Activated gamma-delta T cell treated with anti-CD3 and anti-CD28 coated beads, Interleukin-2, amount 50 U/mL, for 16 hours (primary cell): ENCODE measurements around the gene KIR3DL3.
"Not testable (repeated sequence)": the region's sequence is repeated elsewhere in the genome, so short reads cannot be mapped to it uniquely, and the experiment has no call there.

Experiments
- DNase-seq: peaks from one replicate; pipeline ENCODE4 v3.0.0-alpha.2; 2020; ENCODE audit warnings: low read depth

KIR3DL3 gene

GRCh38 chr19:54724142-54724541 lies at the start of gene KIR3DL3:
Gene KIR3DL3 (plus strand): TSS chr19:54724442. CDS start chr19:54724497, 55 bp downstream.
- DNase-seq: no peak

DNA sequence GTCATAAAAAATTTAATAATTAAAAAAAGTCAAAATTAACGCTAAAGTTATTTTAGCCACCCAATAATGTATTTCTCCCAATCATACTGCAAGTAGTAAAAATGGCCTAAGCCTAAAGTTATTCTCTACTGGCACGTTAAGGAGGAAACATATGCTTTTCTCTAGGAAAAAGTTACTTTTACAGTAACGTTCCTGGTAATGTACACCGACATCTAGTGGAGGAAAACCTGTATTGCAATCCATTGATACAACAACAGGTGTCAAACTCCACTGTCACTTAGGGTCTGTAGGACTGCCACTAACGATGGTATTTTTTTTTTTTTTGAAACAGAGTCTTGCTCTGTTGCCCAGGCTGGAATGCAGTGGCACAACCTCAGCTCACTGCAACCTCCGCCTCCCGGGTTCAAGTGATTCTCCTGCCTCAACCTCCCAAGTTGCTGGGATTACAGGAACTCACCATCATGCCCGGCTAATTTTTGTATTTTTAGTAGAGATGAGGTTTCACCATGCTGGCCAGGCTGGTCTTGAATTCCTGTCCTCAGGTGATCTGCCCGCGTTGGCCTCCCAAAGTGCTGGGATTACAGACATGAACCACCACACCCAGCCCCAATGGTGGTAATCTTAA lies 47.9 kb upstream of the KIR3DL3 start:
- not testable (repeated sequence) for DNase-seq

DNA sequence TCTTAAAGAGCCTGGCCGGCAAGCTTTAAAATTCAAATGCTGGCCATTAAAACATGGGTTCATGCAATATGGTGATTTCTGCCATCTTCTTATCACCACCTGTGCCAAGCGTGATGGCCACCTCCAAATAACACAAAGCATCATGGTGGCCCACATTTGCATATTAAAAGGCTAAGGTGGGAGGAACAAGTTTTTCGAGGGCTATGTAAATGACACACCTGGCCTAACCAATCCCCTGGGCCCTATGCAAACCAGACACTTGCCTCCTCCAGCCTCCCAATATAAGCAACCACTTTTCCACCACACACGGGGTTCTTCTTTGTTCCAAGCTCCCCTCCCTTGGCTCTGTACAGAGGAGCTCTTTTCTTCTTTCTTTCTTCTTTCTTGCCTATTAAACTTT lies 47.0 kb upstream of the KIR3DL3 start:
- no peak for DNase-seq

DNA sequence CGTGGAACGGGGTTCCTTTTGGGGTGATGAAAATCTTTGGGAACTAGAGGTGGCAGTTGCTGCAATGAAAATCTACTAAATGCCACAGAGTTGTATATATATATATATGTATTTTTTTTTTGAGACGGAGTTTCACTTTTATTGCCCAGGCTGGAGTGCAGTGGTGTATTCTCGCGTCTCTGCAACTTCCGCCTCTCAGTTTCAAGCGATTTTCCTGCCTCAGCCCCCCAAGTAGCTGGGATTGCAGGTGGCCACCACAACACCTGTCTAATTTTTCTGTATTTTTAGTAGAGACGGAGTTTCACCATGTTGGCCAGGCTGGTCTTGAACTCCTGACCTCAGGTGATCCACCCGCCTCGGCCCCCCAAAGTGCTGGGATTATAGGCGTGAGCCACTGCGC lies 42.6 kb upstream of the KIR3DL3 start:
- DNase-seq: not testable (repeated sequence)

DNA sequence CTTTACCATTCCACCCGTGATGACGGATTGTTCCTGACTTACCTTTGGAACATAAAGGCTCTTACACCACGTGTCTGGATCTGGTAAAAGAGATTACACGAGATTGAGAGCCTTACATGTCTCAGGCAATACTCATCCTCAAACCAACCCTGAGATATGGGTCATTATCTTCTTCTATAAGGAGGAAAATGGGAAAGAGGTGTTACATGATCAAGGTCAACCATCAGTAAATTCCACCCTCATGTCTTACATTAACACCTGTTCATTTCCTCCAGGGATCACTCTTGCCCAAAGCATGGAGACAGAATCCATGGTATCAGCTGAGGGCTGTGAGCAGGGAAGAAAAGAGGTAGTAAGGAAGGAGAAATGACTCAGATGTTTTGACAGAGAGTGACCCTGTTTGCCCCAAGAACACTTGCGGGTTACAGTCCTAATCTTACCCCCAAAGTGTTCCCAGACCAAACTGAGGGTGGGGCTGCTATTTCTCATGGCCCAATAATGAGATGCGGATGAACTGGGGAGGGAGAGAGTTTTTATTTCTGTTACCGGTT lies 41.9 kb upstream of the KIR3DL3 start:
- DNase-seq: no peak

GRCh38 chr19:54684527-54684926 lies 39.7 kb upstream of the KIR3DL3 start:
- DNase-seq: no peak

DNA sequence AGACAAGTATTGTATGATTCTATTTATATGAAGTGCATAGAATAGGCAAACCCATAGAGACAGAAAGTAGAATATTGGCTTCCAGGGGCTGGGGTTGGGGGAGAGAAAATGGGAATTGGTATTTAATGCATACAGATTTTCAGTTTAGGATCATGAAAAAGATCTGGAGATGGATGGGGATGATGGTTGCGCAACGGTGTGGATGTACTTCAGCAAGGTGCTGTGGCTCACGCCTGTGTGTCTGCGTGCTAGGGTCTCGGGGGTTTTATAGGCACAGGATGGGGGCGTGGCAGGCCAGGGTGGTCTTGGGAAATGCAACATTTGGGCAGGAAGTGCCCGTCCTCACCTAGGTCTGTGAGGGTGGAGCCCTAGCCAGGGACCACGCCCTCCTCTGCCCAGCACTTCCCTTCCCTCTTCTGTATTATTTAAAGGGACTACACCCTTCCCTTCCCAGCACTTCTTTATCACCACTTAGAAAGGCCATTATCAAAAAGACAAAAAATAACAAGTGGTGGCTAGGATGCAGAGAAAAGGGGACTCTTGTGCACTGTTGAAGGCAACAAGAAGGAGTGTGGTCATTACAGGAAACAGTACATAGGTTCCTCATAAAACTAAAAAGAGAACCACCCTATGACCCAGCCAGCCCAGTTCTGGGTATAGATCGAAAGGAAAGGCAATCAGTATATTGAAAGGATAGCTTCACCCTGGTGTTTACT lies 32.5 kb upstream of the KIR3DL3 start:
- no peak for DNase-seq

DNA sequence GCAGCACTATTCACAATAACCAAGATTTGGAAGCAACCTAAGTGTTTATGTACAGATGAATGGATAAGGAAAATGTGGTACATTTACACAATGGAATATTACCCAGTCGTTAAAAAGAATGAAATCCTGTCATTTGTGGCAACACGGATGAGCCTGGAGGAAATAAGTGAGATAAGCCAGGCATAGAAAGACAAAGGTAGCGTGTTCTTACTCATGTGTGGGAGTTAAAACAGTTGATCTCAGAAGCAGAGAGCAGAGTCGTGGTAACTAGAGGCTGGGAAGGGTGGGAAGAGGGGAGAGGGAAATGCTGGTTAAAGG lies 32.0 kb upstream of the KIR3DL3 start:
- no peak for DNase-seq

DNA sequence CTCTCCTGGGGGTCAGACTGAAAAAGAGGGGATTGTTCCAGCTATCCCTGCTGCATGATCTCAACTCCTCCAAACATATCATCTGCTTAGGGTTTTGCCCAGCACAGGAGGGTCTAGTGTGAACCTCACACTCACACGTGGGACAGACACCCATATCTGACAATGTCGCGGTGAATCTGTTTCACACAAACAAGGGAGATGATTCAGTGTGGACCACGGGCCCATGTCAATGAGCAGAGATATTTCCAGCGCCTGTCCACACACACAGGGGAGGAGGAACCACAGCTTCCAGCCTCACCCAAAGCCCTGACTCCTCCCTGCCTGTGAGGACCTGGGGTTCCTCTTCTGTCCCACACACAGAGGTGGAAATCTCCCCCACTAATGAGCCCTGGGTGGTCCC lies 29.6 kb upstream of the KIR3DL3 start:
- DNase-seq: no peak

DNA sequence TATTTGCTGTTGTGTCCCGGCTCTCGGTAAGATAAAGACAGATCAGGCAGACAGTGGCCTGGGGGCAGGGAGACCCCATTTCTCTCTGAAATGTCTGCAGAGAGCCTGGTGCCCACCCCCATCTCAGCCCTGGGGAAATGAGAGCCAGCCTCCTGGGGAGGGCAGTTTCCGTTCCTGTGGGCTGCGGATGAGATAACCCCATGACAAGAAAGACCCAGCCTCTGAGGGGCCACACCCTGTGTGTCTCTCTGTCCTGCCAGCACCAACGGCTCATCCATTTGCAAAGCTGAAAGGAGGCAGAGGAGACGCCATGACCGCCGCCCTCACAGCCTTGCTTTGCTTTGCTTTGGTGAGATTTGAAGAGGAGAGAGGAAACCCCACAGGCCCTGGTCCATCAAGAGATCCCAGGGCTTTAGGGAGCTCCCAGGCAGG lies 28.1 kb upstream of the KIR3DL3 start:
- no peak for DNase-seq

GRCh38 chr19:54696766-54697165 lies 27.5 kb upstream of the KIR3DL3 start:
- no peak for DNase-seq

DNA sequence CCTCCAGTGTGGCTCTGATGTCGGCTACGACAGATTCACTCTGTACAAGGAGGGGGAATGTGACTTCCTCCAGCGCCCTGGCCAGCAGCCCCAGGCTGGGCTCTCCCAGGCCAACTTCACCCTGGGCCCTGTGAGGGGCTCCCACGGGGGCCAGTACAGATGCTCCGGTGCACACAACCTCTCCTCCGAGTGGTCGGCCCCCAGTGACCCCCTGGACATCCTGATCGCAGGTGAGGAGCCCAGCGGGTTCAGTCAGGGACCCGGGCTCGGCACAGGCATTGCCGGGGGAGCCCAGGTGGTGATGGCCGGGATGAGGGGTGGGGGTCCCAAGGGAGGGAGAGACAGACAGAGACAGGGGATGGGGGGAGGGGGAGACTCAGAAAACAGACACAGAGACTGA lies 26.5 kb upstream of the KIR3DL3 start:
- DNase-seq: not testable (repeated sequence)

DNA sequence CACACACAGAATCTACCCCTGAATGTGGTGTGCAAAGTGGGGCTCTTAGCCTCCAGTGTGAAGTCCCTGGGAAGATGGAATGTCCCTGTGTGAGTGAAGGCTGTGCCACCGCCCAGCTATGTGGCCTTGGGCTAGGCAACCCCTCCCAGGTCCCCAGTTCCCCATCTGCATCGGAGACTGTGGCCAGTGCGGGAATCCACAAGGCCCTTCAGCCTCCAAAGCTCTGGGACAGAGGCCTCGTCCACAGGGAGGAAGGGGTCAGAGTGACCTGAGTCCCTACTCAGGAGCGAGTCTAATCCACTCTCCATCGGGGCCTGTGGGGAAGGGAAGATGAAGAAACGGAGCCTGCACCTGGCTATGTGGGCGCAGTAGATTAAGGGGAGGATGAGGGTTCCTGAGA lies 19.3 kb upstream of the KIR3DL3 start:
- no peak for DNase-seq

GRCh38 chr19:54707962-54708361 lies 16.3 kb upstream of the KIR3DL3 start:
- no peak for DNase-seq

GRCh38 chr19:54708781-54709180 lies 15.5 kb upstream of the KIR3DL3 start:
- DNase-seq: no peak

DNA sequence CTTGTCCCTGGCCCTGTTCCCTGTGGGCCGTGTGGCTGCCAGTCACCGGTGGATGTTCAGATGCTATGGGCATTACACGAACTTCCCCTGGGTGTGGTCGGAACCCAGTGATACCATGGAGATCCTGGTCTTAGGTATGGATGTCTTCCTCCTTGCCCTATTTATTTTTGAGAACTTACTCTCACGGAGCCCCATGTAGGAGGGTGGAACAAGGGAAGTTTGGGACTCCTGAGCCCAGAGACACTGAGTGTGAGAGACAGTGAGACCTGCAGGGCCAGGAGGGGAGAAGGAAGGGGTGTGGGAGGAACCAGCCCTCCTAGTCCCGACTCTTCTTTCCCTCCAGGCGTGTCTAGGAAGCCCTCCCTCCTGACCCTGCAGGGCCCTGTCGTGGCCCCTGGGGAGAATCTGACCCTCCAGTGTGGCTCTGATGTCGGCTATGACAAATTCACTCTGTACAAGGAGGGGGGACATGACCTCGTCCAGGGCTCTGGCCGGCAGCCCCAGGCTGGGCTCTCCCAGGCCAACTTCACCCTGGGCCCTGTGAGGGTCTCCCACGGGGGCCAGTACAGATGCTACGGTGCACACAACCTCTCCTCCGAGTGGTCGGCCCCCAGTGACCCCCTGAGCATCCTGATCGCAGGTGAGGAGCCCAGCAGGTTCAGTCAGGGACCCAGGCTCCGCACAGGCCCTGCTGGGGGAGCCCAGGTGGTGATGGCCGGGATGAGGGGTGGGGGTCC lies 14.9 kb upstream of the KIR3DL3 start:
- DNase-seq: no peak

GRCh38 chr19:54709956-54710355 lies 14.3 kb upstream of the KIR3DL3 start:
- DNase-seq: not testable (repeated sequence)

- DNase-seq: no peak
These were observed 402 bp downstream of the KIR3DL3 start for GRCh38 chr19:54724644-54725043.

DNA sequence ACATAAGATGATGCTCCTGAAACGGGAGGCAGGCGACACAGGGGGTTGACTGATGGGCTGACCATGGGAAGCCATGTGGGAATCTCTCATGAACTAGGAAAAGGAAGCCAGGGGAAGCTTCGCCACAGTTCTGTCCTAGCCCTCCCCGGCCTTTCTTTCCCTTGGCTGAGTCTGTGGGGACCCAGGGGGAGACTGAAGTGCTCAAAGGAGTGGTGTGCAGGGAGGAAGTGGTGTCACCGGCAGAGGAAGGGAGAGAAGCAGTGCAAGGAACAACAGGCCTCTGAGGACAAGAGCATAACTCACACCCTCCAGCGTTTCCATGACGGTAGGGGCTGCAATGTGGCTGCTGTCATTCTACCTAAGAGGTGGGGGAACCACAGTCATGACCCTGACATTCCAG lies 1.1 kb downstream of the KIR3DL3 start:
- no peak for DNase-seq

GRCh38 chr19:54727562-54727961 lies 3.3 kb downstream of the KIR3DL3 start:
- no peak for DNase-seq

- DNase-seq: no peak
These were observed 3.9 kb downstream of the KIR3DL3 start for GRCh38 chr19:54728167-54728566.

GRCh38 chr19:54729416-54730188 lies 5.4 kb downstream of the KIR3DL3 start:
- DNase-seq: no peak
